ENCODE measurements around the gene GCSAM. TPM values are rescaled to one million over a fixed set of nuclear protein-coding genes. Genes with fewer than 3 reads are reported as not detected.
A peak's percentile ranks its signal among the peaks of the same experiment; 100 is the strongest.

The GCSAM gene
- total and polyA plus RNA-seq, 2 donors (not counting 1 experiment from before 2014, with no cell fraction given): 14.9 to 24.6 TPM

DNA sequence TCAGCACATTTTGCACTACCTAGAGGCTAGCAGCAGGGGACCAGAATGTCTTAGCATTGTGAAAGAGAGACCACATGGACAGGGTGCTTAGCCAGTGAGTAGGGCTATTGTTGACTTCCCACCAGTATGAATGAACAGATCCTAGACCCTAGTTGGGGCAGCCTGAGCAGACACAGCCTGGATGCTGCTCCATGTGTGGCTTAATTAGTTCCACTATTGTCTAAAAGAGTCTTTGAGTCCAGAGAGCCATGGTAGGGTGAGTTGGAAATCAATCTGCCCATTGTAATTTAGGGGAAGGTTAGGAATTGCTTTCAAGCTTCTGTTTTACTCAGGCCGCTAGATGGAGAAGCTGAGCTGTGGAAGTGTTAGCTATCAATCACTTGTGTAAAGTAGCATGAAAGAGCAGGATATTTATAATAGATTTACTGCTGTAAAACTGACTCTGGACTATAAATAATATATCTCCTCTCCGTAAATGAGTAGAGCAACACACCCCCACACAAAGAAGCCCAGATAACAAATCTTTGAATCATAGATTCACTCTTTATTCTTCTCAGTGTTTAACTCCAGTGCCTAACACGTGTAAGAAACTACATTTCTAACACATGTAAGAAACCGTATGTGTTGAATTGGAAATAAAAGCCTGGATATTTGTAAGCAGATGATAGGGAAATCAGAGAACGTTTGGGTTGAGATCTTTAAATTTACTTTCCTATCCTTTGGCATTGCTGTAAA lies 4.1 kb upstream of the GCSAM start:
- 0% methylated on average over 1 of the region's 5 CpGs for WGBS (ENCODE audit: insufficient coverage)

More for the DNA sequence above, 4.1 kb upstream of the GCSAM start:
- H3K79me2 ChIP-seq (ENCODE audit: control insufficient read depth, insufficient read depth, low read length): peaks cover 15% of the 10 kb centered on the region
- peaks cover 56% of the 10 kb centered on the region for H3K4me1 Mint-ChIP-seq
- H3K4me2 ChIP-seq (replicated peaks; ENCODE audit: low read depth, low read length, poor library complexity, severe bottlenecking): peak overlapping the region; percentile 38
- no peak overlapping the region for H3K9ac ChIP-seq (ENCODE audit: low read length)
- no peaks in the 10 kb centered on the region for H3K27me3 Mint-ChIP-seq
- H3K9me3 Mint-ChIP-seq (ENCODE audit: insufficient read depth): no peaks in the 10 kb centered on the region
- H3K27ac ChIP-seq (ENCODE audit: low read length in 2 of 2): no peak overlapping the region
- H3K27me3 ChIP-seq (replicated peaks in 1 of 4; ENCODE audit: control extremely low read depth in 1 of 4, control insufficient read depth in 3 of 4, insufficient read depth in 4 of 4, low read length in 3 of 4): no peaks in the 10 kb centered on the region
- DNase-seq (peak; percentile 70), ATAC-seq (ENCODE audit: low read depth) (no peak)
- TF ChIP-seq, protein P1, sequence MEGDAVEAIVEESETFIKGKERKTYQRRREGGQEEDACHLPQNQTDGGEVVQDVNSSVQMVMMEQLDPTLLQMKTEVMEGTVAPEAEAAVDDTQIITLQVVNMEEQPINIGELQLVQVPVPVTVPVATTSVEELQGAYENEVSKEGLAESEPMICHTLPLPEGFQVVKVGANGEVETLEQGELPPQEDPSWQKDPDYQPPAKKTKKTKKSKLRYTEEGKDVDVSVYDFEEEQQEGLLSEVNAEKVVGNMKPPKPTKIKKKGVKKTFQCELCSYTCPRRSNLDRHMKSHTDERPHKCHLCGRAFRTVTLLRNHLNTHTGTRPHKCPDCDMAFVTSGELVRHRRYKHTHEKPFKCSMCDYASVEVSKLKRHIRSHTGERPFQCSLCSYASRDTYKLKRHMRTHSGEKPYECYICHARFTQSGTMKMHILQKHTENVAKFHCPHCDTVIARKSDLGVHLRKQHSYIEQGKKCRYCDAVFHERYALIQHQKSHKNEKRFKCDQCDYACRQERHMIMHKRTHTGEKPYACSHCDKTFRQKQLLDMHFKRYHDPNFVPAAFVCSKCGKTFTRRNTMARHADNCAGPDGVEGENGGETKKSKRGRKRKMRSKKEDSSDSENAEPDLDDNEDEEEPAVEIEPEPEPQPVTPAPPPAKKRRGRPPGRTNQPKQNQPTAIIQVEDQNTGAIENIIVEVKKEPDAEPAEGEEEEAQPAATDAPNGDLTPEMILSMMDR (IDR thresholded peaks at IDR 0.05): peak; percentile 75
- no peak for TF ChIP-seq EZH2 (IDR thresholded peaks at IDR 0.05; ENCODE audit: borderline replicate concordance, insufficient read depth, low read depth, low read length, poor library complexity, severe bottlenecking)
- no peaks in the 10 kb centered on the region for H3K9me3 ChIP-seq (ENCODE audit: control extremely low read depth in 1 of 3, control insufficient read depth in 2 of 3, insufficient read depth in 1 of 3, low read length in 2 of 3)
- H3K36me3 ChIP-seq (replicated peaks in 1 of 2; ENCODE audit: control extremely low read depth in 1 of 2, control insufficient read depth in 1 of 2, extremely low read depth in 1 of 2, insufficient read depth in 2 of 2, low read length in 1 of 2): no peaks in the 10 kb centered on the region
- H3K27ac Mint-ChIP-seq: peak overlapping the region; percentile 15
- peaks cover 51 to 52% of the 10 kb centered on the region in 2 donors for H3K4me1 ChIP-seq (ENCODE audit: control insufficient read depth in 2 of 2, insufficient read depth in 2 of 2, low read length in 2 of 2)
- no peaks in the 10 kb centered on the region for H4K20me1 ChIP-seq (ENCODE audit: control insufficient read depth, insufficient read depth, low read length, poor library complexity, severe bottlenecking)
- H2AFZ ChIP-seq (ENCODE audit: insufficient read depth, low read depth, low read length, poor library complexity, severe bottlenecking): no peak overlapping the region
- intact Hi-C loops (cut with micrococcal nuclease): loop anchor here (1.0 to 2.0 kb wide), 4 partner anchors 24 to 394 kb away; no protein-coding TSS in a partner anchor
- ChIA-PET POLR2A (interaction anchor here (0.6 kb wide), 2 partner anchors 353 to 397 kb away, joined by 3 to 6 read pairs; no protein-coding TSS in a partner anchor), CTCF (interaction anchor here (0.7 to 6.0 kb wide), 29 partner anchors 9 to 597 kb away, joined by 3 to 67 read pairs (median 5); partner anchors contain the start of genes CD200 and SLC9C1)
- peak overlapping the region; percentile 13 for H3K4me3 Mint-ChIP-seq
- H3K4me3 ChIP-seq (ENCODE audit: control extremely low read depth in 1 of 5, extremely low read depth in 1 of 5, insufficient read depth in 1 of 5, low read depth in 2 of 5, low read length in 4 of 5): no peak overlapping the region

Data from B cell (primary cell).